HCT116 (cell line): Measurements from ENCODE around the gene CYTH2.

Experiments
- EZH2 ChIP-seq: fragments of 200-600 bp; sonication (generic); IDR thresholded peaks from 2 replicates; pipeline ENCODE4 v1.6.1; 2017; ENCODE audit warnings: antibody characterized with exemption, mixed run types
- EZH2phosphoT487 ChIP-seq: fragments of 200-600 bp; IDR thresholded peaks from 2 replicates; pipeline ENCODE4 v1.6.1; 2018; ENCODE audit warnings: antibody characterized with exemption, borderline replicate concordance
- JUND ChIP-seq: IDR thresholded peaks from 2 replicates; pipeline ENCODE4 v1.6.1; 2012
- POLR2A ChIP-seq: IDR thresholded peaks from 2 replicates; pipeline ENCODE4 v1.7.0; 2011; ENCODE audit warnings: borderline replicate concordance; ENCODE audit not compliant: insufficient read depth, insufficient read length; ENCODE audit errors: extremely low read depth
- POLR2AphosphoS5 ChIP-seq: IDR thresholded peaks from 2 replicates; pipeline ENCODE4 v1.6.1; 2011; ENCODE audit warnings: mild to moderate bottlenecking, low read depth, low read length, moderate library complexity
- RAD21 ChIP-seq: IDR thresholded peaks from 2 replicates; pipeline ENCODE4 v1.6.1; 2012; ENCODE audit warnings: low read depth, mild to moderate bottlenecking
- TF ChIP-seq, protein P1 (sequence below), 3 experiments: fragments of 200-600 bp in 1 of 3; sonication (generic) in 1 of 3; IDR thresholded peaks in 2 of 3; conservative IDR thresholded peaks in 1 of 3; 2 replicates each; pipeline ENCODE4 v1.5.1; 2012 to 2017; ENCODE audit warnings: low read depth in 2 of 3, low read length in 2 of 3, antibody characterized with exemption in 1 of 3, borderline replicate concordance in 1 of 3, control low read depth in 1 of 3, mild to moderate bottlenecking in 1 of 3, mixed read lengths in 1 of 3, mixed run types in 1 of 3, moderate library complexity in 1 of 3; ENCODE audit not compliant: insufficient read depth in 1 of 3

DNA sequence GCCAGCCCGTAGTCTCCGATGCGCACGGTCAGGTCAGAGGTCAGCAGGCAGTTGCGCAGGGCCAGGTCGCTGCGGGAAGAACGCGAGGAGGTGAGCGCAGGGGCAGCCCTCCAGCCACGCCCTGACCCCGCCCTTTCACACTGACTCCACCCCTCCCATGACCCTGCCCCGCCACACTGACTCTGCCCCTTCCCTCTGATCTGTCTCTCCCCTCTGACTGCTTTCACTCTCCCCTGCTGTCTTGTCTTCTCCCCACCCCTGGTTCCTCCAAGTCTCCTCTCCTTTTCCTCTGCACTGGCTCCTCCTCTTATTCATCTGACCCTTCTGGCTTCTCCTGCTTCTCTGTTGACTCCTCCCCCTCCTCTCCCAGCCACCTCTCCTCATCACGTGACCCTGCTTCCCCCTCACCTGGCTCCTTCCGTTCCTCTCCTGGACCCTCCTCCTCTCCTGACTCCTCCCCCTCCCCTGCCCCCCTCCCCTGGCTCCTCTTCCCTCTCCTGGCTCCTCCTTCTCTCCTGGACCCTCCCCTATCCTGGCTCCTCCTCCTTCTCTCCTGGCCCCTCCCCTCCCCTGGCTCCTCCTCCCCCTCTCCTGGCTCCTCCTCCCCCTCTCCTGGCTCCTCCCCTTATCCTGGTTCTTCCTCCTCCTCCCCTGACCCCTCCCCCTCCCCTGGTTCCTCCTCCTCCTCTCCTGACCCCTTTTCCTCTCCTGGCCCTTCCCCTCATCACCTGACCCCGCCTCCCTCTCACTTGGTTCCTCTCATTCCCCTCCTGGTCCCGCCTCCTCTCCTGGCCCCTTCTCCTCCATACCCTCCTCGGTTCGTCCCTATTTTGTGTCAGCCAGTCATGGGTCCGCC, 32.6 kb downstream of the CYTH2 start:
- no peak for TF ChIP-seq RAD21
- TF ChIP-seq, protein P1, sequence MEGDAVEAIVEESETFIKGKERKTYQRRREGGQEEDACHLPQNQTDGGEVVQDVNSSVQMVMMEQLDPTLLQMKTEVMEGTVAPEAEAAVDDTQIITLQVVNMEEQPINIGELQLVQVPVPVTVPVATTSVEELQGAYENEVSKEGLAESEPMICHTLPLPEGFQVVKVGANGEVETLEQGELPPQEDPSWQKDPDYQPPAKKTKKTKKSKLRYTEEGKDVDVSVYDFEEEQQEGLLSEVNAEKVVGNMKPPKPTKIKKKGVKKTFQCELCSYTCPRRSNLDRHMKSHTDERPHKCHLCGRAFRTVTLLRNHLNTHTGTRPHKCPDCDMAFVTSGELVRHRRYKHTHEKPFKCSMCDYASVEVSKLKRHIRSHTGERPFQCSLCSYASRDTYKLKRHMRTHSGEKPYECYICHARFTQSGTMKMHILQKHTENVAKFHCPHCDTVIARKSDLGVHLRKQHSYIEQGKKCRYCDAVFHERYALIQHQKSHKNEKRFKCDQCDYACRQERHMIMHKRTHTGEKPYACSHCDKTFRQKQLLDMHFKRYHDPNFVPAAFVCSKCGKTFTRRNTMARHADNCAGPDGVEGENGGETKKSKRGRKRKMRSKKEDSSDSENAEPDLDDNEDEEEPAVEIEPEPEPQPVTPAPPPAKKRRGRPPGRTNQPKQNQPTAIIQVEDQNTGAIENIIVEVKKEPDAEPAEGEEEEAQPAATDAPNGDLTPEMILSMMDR (IDR thresholded peaks at IDR 0.05 in 2 of 3, conservative IDR thresholded peaks at IDR 0.05 in 1 of 3; ENCODE audit: borderline replicate concordance in 1 of 3, insufficient read depth in 1 of 3, low read depth in 2 of 3, low read length in 2 of 3) = no peak
- peak; percentile 32 for TF ChIP-seq POLR2A
- peak; percentile 80 for TF ChIP-seq POLR2AphosphoS5
- TF ChIP-seq EZH2 = no peak
- TF ChIP-seq JUND = no peak
- no peak for TF ChIP-seq EZH2phosphoT487
